Central memory CD8-positive, alpha-beta T cell (primary cell): ENCODE results near the gene OGFOD2.
"Not testable (repeated sequence)": the region's sequence is repeated elsewhere in the genome, so short reads cannot be mapped to it uniquely, and the experiment has no call there.

Experiments
- ATAC-seq: fragments of 150-1000 bp; cut with Tn5 transposase; replicated peaks from 2 replicates; pipeline ENCODE4 v1.10.0; 2022; ENCODE audit warnings: mild to moderate bottlenecking, moderate FRiP score, moderate number of reproducible peaks; ENCODE audit not compliant: poor library complexity, severe bottlenecking; ENCODE audit errors: extremely low read depth
- DNase-seq, 2 donors: peaks; one replicate each; pipeline ENCODE4 v3.0.0; 2021; ENCODE audit warnings: low spot score in 2 of 2
- H3K27ac Mint-ChIP-seq: one replicate; pipeline ENCODE4 v1.8.0; 2022; ENCODE audit warnings: low read depth, mild to moderate bottlenecking, moderate library complexity, mixed read lengths
- H3K27me3 Mint-ChIP-seq: one replicate; pipeline ENCODE4 v1.8.0; 2022; ENCODE audit warnings: mixed read lengths
- H3K36me3 Mint-ChIP-seq: one replicate; pipeline ENCODE4 v1.8.0; 2022; ENCODE audit warnings: mild to moderate bottlenecking, moderate library complexity, mixed read lengths; ENCODE audit not compliant: insufficient read depth
- H3K4me1 Mint-ChIP-seq: one replicate; pipeline ENCODE4 v1.8.0; 2022; ENCODE audit warnings: mixed read lengths
- H3K4me3 Mint-ChIP-seq: one replicate; pipeline ENCODE4 v1.8.0; 2022; ENCODE audit warnings: mild to moderate bottlenecking, moderate library complexity, mixed read lengths
- H3K9me3 Mint-ChIP-seq: one replicate; pipeline ENCODE4 v1.8.0; 2022; ENCODE audit warnings: mixed read lengths

Gene OGFOD2

DNA sequence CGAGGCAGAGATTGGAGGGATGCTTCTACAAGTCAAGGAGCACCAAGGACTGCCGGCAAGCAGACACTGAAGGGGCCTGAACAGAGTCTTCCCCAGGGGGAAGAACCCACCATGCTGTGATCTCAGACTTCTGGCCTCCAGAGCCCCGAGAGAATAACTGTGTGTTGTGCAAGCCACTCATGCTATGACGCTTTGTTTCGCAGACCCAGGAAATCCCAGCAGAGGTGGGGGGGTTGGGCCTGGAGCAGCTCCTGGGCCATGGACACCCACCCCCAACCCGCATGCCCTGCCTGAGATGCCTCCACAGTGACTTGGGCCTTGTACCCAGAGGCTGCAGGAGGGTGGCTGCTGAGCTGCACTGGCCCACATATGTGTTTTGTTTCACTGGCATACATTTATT is 36.7 kb downstream of the OGFOD2 start:
- Mint-ChIP-seq H3K27me3 (no peaks in the 10 kb centered on the region), H3K9me3 (no peaks in the 10 kb centered on the region), H3K4me3 (no peak overlapping the region), H3K36me3 (peaks cover 3% of the 10 kb centered on the region), H3K4me1 (no peaks in the 10 kb centered on the region), H3K27ac (no peak overlapping the region)
- ATAC-seq (no peak), DNase-seq (no peak)

DNA sequence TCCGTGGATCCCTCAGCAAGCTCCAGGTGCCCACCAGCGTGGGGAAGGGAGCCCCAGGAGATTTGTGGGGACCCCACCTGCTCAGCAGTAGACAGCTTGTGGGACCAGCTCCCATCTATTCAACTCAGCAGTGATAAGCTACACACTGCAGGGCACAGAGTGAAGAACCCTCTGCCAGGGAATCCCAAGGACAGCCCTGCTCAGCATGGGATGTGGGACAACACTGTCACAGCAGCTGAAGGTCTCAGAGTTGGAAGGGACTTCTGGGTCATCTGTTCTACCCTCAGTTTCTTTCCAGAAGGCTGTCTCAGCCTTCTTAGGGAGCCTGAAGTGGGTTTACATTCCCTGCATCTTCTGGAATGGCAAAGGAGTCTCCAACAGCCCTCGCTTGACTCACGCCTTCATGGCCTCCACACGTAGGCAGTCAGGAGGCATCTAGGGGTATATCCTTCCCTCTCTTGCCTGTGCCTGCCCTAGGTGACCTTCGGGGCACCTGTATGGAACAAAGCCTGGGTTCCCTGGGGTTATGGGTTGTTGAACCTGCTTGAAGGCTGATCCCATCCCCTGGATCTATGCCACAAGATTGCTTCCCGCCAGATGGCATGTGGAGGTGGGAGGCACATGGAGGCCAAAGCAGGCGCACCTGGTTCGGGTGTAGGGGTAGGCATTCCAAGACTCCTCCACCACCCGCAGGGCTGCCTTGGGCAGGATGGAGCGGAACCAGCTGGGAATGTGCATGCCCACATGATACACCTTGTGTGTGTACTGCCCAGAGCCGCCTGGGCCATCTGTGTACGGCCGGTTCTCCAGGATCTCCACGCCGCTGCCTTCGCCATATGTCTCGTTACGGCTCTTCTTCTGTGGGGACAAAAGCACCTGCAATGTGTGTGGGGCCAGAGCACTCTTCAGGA is 38.4 kb downstream of the OGFOD2 start:
- H3K4me1 Mint-ChIP-seq = no peaks in the 10 kb centered on the region
- no peak for DNase-seq
- no peak for ATAC-seq
- no peaks in the 10 kb centered on the region for H3K9me3 Mint-ChIP-seq
- no peaks in the 10 kb centered on the region for H3K27me3 Mint-ChIP-seq
- H3K36me3 Mint-ChIP-seq = peaks cover 2% of the 10 kb centered on the region
- H3K4me3 Mint-ChIP-seq = no peak overlapping the region
- H3K27ac Mint-ChIP-seq = no peak overlapping the region

DNA sequence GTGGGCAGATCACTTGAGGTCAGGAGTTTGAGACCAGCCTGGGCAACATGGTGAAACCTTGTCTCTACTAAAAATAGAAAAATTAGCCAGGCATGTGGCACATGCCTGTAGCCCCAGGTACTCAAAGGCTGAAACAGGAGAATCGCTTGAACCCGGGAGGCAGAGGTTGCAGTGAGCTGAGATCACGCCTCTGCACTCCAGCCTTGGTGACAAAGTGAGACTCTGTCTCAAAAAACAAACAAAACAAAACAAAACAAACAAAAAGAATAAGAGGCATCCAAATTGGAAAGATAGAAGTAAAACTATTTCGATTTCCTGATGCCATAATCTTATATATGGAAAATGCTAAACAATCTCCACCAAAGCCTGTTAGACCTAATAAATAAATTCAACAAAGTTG is 39.4 kb downstream of the OGFOD2 start:
- H3K27me3 Mint-ChIP-seq, H3K4me3 Mint-ChIP-seq, DNase-seq, H3K27ac Mint-ChIP-seq, H3K9me3 Mint-ChIP-seq, H3K4me1 Mint-ChIP-seq, ATAC-seq, H3K36me3 Mint-ChIP-seq: not testable (repeated sequence)

DNA sequence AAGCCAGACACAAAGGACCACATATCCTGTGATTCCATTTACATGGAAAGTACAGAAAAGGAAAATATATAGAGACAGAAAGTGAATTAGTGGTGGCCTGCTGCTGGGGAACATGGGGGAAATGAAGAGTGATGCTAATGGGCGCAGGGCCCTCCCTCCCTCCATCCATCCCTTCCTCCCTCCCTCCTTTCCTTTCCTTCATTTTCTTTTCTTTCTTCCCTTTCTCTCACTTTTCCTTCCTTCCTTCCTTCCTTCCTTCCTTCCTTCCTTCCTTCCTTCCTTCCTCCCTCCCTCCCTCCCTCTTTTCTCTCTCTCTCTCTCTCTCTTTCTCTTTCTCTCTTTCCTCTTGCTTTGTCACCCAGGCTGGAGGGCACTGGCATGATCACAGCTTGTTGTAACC is 42.7 kb downstream of the OGFOD2 start:
- H3K27ac Mint-ChIP-seq = no peak overlapping the region
- no peak for ATAC-seq
- DNase-seq = no peak
- no peaks in the 10 kb centered on the region for H3K27me3 Mint-ChIP-seq
- H3K9me3 Mint-ChIP-seq = no peaks in the 10 kb centered on the region
- no peak overlapping the region for H3K4me3 Mint-ChIP-seq
- H3K4me1 Mint-ChIP-seq = peaks cover 8% of the 10 kb centered on the region
- peaks cover 2% of the 10 kb centered on the region for H3K36me3 Mint-ChIP-seq

DNA sequence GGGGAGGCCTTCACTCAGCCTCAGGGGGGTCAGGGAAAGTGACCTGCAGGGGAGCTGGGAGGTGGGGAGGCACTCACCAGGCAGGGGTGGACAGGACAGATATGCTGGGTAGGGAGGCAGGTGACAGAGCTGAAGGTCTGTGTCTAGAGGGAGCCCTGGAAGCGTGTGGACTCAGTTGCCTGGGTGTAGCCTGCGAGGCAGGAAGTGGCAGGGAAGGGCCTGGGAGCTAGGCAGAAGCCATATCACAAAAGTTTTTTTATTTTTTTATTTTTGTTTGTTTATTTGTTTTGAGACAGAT is 44.7 kb downstream of the OGFOD2 start:
- no peak for ATAC-seq
- DNase-seq = no peak
- Mint-ChIP-seq H3K27me3 (no peaks in the 10 kb centered on the region), H3K4me3 (no peak overlapping the region), H3K27ac (no peak overlapping the region), H3K4me1 (peaks cover 8% of the 10 kb centered on the region), H3K9me3 (no peaks in the 10 kb centered on the region), H3K36me3 (peaks cover 2% of the 10 kb centered on the region)

DNA sequence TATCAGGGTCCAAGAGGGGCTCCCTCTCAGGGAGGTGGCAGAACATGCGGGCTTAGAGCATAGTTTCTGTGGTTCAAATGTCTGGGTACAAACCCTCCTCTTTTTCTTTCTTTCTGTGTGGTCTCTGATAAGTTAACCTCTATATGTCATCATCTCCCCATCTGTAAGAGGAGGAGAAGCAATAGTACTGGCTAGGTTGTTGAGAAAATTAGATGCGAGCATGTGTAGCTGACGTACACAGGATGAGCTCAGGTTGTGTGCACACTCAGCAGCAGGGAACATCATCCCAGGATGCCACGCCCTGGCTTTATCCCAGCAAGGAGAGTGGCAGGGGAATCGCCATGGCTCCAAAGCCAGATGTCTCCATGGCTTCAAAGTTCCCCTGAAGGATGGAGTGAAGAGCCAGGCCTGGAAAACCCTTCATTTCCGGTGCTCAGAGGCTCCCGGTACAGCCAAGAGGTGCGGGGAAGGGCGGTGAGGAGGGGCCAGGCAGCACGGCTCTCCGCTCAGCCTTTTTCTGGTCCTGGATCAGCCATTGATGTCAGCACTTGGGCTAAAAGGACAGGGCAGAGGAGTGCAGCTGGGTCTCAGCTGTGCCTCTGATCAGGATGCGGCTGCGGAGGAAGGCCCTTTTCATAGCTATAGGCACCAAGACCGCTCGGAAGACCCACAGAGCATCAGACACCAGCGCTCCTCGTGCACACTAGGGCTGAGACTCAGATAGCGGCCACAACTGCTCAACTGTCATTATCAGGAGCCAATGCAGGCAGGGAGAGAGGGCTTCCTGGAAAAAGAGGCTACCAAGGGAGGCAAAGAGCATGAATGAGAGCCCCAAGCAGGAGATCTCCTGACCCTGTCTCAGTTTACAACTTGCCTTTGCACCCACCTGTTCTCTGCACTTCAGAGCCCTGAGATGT is 46.9 kb downstream of the OGFOD2 start:
- Mint-ChIP-seq H3K36me3 (no peaks in the 10 kb centered on the region), H3K9me3 (no peaks in the 10 kb centered on the region), H3K4me1 (peaks cover 8% of the 10 kb centered on the region), H3K4me3 (no peak overlapping the region), H3K27me3 (no peaks in the 10 kb centered on the region), H3K27ac (no peak overlapping the region)
- no peak for DNase-seq
- no peak for ATAC-seq

DNA sequence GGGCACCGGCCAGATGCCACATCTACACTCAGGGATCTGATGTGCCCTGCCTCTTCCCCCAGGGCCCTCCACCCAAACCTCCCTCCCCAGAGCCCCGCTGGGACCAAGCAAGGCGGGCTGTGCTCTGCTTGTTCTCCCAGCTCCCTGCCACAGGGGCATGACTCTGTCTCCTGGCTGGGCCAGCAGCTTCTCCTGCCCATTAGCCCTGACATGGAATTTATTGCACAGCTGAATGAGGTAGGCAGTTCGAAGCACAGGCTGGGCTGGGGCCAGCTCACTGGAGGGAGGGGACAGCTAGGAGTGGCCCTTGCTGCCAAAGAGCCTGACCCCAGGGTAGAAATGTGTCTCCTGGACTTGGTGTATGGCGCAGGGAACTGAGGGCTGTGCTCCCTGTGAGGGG is 47.8 kb downstream of the OGFOD2 start:
- no peaks in the 10 kb centered on the region for H3K9me3 Mint-ChIP-seq
- ATAC-seq (no peak), DNase-seq (no peak)
- H3K4me3 Mint-ChIP-seq = no peak overlapping the region
- H3K4me1 Mint-ChIP-seq = peaks cover 8% of the 10 kb centered on the region
- no peaks in the 10 kb centered on the region for H3K36me3 Mint-ChIP-seq
- no peak overlapping the region for H3K27ac Mint-ChIP-seq
- no peaks in the 10 kb centered on the region for H3K27me3 Mint-ChIP-seq

DNA sequence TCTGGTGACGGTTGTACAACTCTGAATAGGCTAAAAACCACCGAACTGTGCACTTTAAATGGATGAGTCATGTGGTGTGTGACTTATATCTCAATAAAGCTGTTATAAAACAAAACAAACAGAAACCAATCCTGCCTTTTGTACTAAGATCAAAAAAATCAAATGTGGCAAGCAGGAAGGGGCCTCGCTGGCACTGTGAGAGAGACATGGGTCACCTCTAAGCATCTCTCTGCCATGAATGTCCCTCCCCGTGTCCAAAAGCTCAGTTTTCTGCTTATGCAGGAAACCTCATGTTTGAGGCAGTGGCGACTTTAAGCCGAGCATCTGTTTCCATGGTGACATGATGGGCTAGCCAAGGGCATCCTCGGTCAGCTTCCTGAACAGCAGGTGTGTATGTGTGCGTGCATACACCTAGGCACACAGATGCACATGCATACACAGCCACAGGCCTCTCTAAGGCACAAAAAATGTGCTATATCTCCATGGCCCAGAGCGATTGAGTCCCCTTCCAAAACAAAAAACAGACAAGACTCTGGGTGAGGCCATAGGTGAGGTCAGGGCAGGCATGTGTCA is 49.9 kb downstream of the OGFOD2 start:
- DNase-seq = no peak
- H3K4me1 Mint-ChIP-seq = peaks cover under 1% of the 10 kb centered on the region
- no peaks in the 10 kb centered on the region for H3K27me3 Mint-ChIP-seq
- H3K9me3 Mint-ChIP-seq = no peaks in the 10 kb centered on the region
- peak; percentile 40 for ATAC-seq
- H3K36me3 Mint-ChIP-seq = no peaks in the 10 kb centered on the region
- H3K4me3 Mint-ChIP-seq = no peak overlapping the region
- no peak overlapping the region for H3K27ac Mint-ChIP-seq

DNA sequence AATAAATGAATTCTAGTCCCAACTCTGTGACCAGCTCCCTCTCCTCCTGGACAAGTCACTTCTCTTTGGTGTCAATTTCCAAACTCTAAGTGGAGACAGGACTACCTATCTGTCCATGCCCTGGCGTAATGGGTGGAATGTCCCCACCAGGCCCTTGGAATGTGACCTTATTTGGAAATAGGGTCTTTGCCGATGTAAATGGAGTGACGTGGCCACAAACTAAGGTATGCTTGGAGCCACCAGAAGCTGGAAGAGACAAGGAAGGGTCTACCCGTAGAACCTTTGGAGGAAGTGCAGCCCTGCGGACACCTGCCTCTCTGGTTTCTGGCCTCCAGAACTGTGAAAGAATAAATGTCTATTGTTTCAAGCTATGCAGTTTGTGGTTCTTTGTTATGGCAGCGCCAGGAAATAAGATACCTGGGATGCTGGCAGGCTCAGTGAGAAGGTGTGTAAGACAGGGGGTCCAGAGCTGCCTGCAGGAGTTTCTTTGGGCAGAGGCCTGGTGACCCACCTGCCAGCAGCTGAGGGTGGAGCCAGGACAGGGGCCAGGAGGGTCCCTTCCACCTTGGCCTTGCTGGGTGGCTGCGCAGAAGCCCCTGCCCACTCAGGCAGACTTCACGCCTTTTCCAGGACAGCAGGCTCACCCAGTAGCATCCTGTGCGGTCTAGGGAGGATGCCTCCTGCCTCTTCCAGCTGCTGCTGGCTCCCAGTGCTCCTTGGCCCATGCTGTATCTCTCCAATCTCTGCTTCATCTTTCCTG is 51.2 kb downstream of the OGFOD2 start:
- no peaks in the 10 kb centered on the region for H3K36me3 Mint-ChIP-seq
- H3K4me3 Mint-ChIP-seq = no peak overlapping the region
- H3K4me1 Mint-ChIP-seq = no peaks in the 10 kb centered on the region
- no peak for DNase-seq
- H3K27me3 Mint-ChIP-seq = no peaks in the 10 kb centered on the region
- no peaks in the 10 kb centered on the region for H3K9me3 Mint-ChIP-seq
- no peak for ATAC-seq
- H3K27ac Mint-ChIP-seq = no peak overlapping the region

DNA sequence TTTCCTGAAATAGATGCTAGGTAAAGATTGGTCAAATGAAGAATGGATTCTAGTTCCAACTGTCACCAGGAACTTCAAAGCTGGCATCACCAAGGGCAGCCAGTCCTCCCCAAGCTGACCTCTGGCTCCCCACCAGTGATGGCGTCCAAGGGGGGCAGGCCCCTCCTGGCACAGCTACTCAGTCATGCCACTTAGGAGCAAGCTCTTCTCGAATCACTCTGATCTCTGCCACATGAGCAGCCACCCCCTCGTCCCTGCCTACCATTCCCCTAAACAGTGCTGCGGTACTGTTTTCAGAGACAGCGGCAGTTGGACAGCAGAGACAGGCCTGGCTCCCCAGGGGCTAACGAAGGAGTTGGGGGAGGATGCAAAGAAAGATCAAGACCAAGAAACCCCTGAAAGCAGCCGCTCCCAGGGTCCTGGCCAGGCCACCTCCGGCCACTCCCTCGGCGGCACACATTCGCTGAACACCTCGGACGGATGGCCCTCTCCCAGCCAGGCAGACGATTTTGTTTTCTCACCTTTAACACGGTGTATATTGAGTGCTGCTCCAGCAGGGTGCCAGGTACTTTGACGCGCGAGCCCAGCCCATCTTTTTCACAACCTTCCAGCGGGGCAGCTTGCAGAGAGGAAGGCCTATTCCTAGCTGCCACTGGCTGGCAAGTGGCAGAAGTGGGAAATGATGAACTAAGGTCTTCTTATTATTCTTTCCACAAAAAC is 52.8 kb downstream of the OGFOD2 start:
- H3K9me3 Mint-ChIP-seq = no peaks in the 10 kb centered on the region
- H3K27ac Mint-ChIP-seq = no peak overlapping the region

DNA sequence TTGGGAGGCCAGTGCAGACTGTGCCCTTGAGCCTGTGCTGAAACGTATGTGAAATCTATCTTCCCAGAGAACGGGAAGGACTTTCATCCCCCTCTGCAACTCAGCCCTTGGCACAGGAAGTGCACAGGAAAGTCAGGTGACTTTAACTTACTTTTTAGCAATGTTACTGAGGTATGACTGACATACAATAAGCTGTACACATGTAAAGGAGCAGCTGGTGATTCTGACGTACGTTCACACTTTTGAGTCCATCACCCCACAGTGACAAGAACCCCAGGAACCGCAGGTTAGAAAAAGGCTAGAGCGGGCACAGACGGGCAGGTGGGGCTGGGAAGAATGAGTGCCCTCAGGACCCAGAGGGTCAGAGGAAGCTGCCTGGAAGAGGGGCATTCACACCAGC is 53.4 kb downstream of the OGFOD2 start:
- no peak overlapping the region for H3K4me3 Mint-ChIP-seq
- DNase-seq = no peak
- ATAC-seq = no peak
- peaks cover under 1% of the 10 kb centered on the region for H3K36me3 Mint-ChIP-seq
- no peak overlapping the region for H3K27ac Mint-ChIP-seq
- peaks cover 4% of the 10 kb centered on the region for H3K4me1 Mint-ChIP-seq
- H3K27me3 Mint-ChIP-seq = no peaks in the 10 kb centered on the region
- no peaks in the 10 kb centered on the region for H3K9me3 Mint-ChIP-seq

More for the DNA sequence above, 52.8 kb downstream of the OGFOD2 start:
- Mint-ChIP-seq H3K27me3 (no peaks in the 10 kb centered on the region), H3K36me3 (no peaks in the 10 kb centered on the region), H3K4me1 (no peaks in the 10 kb centered on the region), H3K4me3 (no peak overlapping the region)
- DNase-seq (no peak), ATAC-seq (no peak)

DNA sequence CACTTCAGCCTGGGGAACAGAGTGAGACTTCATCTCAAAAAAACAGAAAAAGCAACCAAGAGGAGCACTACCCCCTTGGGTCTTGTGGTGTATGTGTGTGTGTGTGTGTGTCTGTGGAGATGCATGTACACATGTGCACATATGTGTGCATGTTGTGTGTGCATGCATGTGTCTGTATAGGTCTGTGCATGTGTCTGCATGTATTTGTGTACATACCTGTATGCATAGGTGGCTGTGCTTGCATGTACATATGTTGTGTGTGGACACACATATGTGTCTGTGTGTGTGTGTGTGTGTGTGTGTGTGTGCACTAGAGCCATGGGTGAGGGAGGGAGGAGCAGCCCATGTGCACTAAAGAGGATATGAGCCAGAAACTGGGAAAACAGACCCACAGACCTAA is 54.5 kb downstream of the OGFOD2 start:
- H3K4me1 Mint-ChIP-seq = peaks cover 10% of the 10 kb centered on the region
- no peaks in the 10 kb centered on the region for H3K9me3 Mint-ChIP-seq
- no peak overlapping the region for H3K27ac Mint-ChIP-seq
- no peak for ATAC-seq
- H3K27me3 Mint-ChIP-seq = no peaks in the 10 kb centered on the region
- no peak overlapping the region for H3K4me3 Mint-ChIP-seq
- DNase-seq = no peak
- peaks cover 3% of the 10 kb centered on the region for H3K36me3 Mint-ChIP-seq
